MCF 10A (cell line): ENCODE data around the gene SIGLEC9. TPM values are rescaled to one million over a fixed set of nuclear protein-coding genes. Genes with fewer than 3 reads are reported as not detected.

Source experiments
- BruUV-seq: library from RNA; stranded (reverse); fragments of 400-500 nt; replicated peaks from 2 replicates; lab custom pipeline; 2021; lab: Mats Ljungman, UMichigan
- CTCF ChIA-PET: fragments of 300-600 bp; sonication (Branson Sonifier 250); formaldehyde crosslinking; extraction: SDS; loops from one replicate; lab custom pipeline; 2021; ENCODE audit warnings: antibody characterized with exemption, inconsistent platforms; lab: Yijun Ruan, JAX
- POLR2A ChIA-PET: fragments of 300-600, 350-650 bp; sonication (Branson Sonifier 250); formaldehyde crosslinking; extraction: SDS; loops from one replicate; lab custom pipeline; 2020; ENCODE audit warnings: antibody characterized with exemption, inconsistent platforms; lab: Yijun Ruan, JAX
- DNase-seq: peaks from one replicate; pipeline ENCODE4 v3.0.0-alpha.2; 2018; ENCODE audit not compliant: unreplicated experiment
- H3K27ac Mint-ChIP-seq: one replicate; pipeline ENCODE4 v1.8.0; 2022; ENCODE audit warnings: mild to moderate bottlenecking, low read depth, mixed read lengths; ENCODE audit not compliant: unreplicated experiment
- H3K27me3 Mint-ChIP-seq: one replicate; pipeline ENCODE4 v1.8.0; 2022; ENCODE audit warnings: mixed read lengths; ENCODE audit not compliant: insufficient read depth, unreplicated experiment
- H3K36me3 Mint-ChIP-seq: one replicate; pipeline ENCODE4 v1.8.0; 2022; ENCODE audit warnings: mild to moderate bottlenecking, moderate library complexity, mixed read lengths; ENCODE audit not compliant: insufficient read depth, unreplicated experiment
- H3K4me1 Mint-ChIP-seq: one replicate; pipeline ENCODE4 v1.8.0; 2022; ENCODE audit warnings: mixed read lengths; ENCODE audit not compliant: insufficient read depth, unreplicated experiment
- H3K4me3 Mint-ChIP-seq: one replicate; pipeline ENCODE4 v1.8.0; 2022; ENCODE audit warnings: mild to moderate bottlenecking, moderate library complexity, mixed read lengths; ENCODE audit not compliant: unreplicated experiment
- H3K9me3 Mint-ChIP-seq: one replicate; pipeline ENCODE4 v1.8.0; 2022; ENCODE audit warnings: mixed read lengths; ENCODE audit not compliant: unreplicated experiment
- intact Hi-C: fragments of 100-400 bp; cut with micrococcal nuclease; formaldehyde crosslinking; loops from 2 replicates; pipeline ENCODE4 v1.14.1; 2022
- total RNA-seq: library from RNA; stranded (reverse); gene quantifications from 2 replicates; pipeline ENCODE4 v1.2.3, GENCODE V29; 2022
- TF ChIP-seq, protein P1 (sequence below): fragments of 200-600 bp; IDR thresholded peaks from one replicate; pipeline ENCODE4 v1.8.0; 2022; ENCODE audit warnings: antibody characterized with exemption, mild to moderate bottlenecking; ENCODE audit not compliant: unreplicated experiment

The SIGLEC9 gene
- total RNA-seq, 1 experiment from 2014 or later: not detected

GRCh38 chr19:51121257-51121656, 3.4 kb upstream of the SIGLEC9 start:
- Mint-ChIP-seq H3K9me3 (peaks cover 21% of the 10 kb centered on the region), H3K4me1 (no peaks in the 10 kb centered on the region), H3K27me3 (no peaks in the 10 kb centered on the region), H3K4me3 (no peak overlapping the region), H3K27ac (no peak overlapping the region), H3K36me3 (no peaks in the 10 kb centered on the region)
- TF ChIP-seq, protein P1, sequence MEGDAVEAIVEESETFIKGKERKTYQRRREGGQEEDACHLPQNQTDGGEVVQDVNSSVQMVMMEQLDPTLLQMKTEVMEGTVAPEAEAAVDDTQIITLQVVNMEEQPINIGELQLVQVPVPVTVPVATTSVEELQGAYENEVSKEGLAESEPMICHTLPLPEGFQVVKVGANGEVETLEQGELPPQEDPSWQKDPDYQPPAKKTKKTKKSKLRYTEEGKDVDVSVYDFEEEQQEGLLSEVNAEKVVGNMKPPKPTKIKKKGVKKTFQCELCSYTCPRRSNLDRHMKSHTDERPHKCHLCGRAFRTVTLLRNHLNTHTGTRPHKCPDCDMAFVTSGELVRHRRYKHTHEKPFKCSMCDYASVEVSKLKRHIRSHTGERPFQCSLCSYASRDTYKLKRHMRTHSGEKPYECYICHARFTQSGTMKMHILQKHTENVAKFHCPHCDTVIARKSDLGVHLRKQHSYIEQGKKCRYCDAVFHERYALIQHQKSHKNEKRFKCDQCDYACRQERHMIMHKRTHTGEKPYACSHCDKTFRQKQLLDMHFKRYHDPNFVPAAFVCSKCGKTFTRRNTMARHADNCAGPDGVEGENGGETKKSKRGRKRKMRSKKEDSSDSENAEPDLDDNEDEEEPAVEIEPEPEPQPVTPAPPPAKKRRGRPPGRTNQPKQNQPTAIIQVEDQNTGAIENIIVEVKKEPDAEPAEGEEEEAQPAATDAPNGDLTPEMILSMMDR: no peak
- intact Hi-C loops: no loop called here
- BruUV-seq: no TSS peak
- no peak for DNase-seq
- CTCF ChIA-PET: interaction anchor here (0.6 kb wide), 2 partner anchors 47 to 452 kb away, joined by 3 read pairs; no protein-coding TSS in a partner anchor
- POLR2A ChIA-PET: no interaction called here

DNA sequence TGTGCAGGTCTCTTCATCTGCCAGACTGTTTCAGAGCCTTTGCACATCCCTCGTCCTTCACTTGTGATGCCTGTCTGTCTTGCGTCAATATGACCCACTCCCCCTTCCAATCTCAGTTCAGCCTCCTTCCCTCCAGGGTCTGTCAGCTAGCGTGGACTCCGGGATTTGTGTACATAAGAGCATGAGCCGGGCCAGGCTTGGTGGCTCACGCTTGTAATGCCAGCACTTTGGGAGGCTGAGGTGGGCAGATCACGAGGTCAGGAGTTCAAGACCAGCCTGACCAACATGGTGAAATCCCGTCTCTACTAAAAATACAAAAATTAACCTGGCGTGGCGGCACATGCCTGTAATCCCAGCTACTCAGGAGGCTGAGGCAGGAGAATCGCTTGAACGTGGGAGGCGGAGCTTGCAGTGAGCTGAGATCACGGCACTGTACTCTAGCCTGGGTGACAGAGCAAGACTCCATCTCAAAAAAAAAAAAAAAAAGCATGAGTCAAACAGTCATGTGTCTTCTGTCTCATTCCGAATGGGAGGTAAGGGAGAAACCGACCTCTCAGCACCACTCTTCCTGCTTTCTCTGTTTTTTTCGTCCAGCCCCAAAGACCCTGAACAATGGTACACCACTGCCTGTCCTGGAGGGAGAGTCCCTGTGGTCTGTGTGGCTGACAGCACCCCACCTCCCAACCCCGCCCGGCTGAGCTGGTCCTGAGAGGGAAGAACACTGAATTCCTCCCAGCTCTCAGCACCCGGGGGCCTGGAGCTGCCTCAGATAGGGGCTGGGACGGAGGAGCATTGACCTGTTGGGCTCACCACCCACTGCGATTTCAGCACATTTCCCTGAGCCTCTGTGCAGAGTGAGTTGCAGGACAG, 2.4 kb upstream of the SIGLEC9 start:
- Mint-ChIP-seq H3K27me3 (no peaks in the 10 kb centered on the region), H3K4me3 (no peak overlapping the region), H3K27ac (no peak overlapping the region), H3K36me3 (no peaks in the 10 kb centered on the region), H3K4me1 (no peaks in the 10 kb centered on the region), H3K9me3 (peaks cover 21% of the 10 kb centered on the region)
- intact Hi-C loops: no loop called here
- CTCF ChIA-PET: no interaction called here
- BruUV-seq: no TSS peak
- POLR2A ChIA-PET: no interaction called here
- no peak for DNase-seq
- TF ChIP-seq, protein P1: no peak

- BruUV-seq: no TSS peak
- no peaks in the 10 kb centered on the region for H3K4me1 Mint-ChIP-seq
- ChIA-PET POLR2A (no interaction called here), CTCF (no interaction called here)
- no peaks in the 10 kb centered on the region for H3K36me3 Mint-ChIP-seq
- H3K27me3 Mint-ChIP-seq: no peaks in the 10 kb centered on the region
- H3K4me3 Mint-ChIP-seq: no peak overlapping the region
- intact Hi-C loops: no loop called here
- H3K27ac Mint-ChIP-seq: no peak overlapping the region
- H3K9me3 Mint-ChIP-seq: peaks cover 21% of the 10 kb centered on the region
- no peak for DNase-seq
- TF ChIP-seq, protein P1: no peak
Observed at GRCh38 chr19:51123381-51123800, 1.3 kb upstream of the SIGLEC9 start.

- no peak overlapping the region for H3K4me3 Mint-ChIP-seq
- intact Hi-C loops: no loop called here
Observed at GRCh38 chr19:51123802-51124201, 904 bp upstream of the SIGLEC9 start.

More at GRCh38 chr19:51123802-51124201, 904 bp upstream of the SIGLEC9 start:
- no peaks in the 10 kb centered on the region for H3K36me3 Mint-ChIP-seq
- TF ChIP-seq, protein P1: no peak
- peaks cover 21% of the 10 kb centered on the region for H3K9me3 Mint-ChIP-seq
- BruUV-seq: no TSS peak
- POLR2A ChIA-PET: no interaction called here
- H3K27me3 Mint-ChIP-seq: no peaks in the 10 kb centered on the region
- H3K4me1 Mint-ChIP-seq: no peaks in the 10 kb centered on the region
- no peak overlapping the region for H3K27ac Mint-ChIP-seq
- no peak for DNase-seq
- CTCF ChIA-PET: no interaction called here
